H7 (cell line): ENCODE data around the gene NT5C1A. TPM values are rescaled to one million over a fixed set of nuclear protein-coding genes. Genes with fewer than 3 reads are reported as not detected.

Experiments used
- DNase-seq: peaks from one replicate; pipeline ENCODE4 v3.0.0; 2012
- H3K27me3 ChIP-seq: 2 replicates; pipeline ENCODE4 v1.6.0; 2011; ENCODE audit warnings: mild to moderate bottlenecking, low read length; ENCODE audit not compliant: control insufficient read depth, insufficient read depth
- H3K36me3 ChIP-seq: replicated peaks from 2 replicates; pipeline ENCODE4 v1.5.1; 2011; ENCODE audit warnings: low read length; ENCODE audit not compliant: control insufficient read depth, insufficient read depth
- H3K4me3 ChIP-seq: 2 replicates; pipeline ENCODE4 v1.5.1; 2011; ENCODE audit warnings: low read depth, mild to moderate bottlenecking, control low read depth, low read length, moderate library complexity; ENCODE audit not compliant: insufficient read depth
- total RNA-seq: library from RNA; depleted of rRNA; stranded (reverse); fragments of >200 nt; shearing (Covaris generic); gene quantifications from 2 replicates; pipeline ENCODE4 v1.2.3, GENCODE V29; 2014; rRNA removed

Gene NT5C1A
- not detected in 2 replicates for total RNA-seq

GRCh38 chr1:39671793-39672550 lies at the start of gene NT5C1A:
Gene NT5C1A, minus strand, starts transcription at chr1:39672107. Its CDS starts 69 bp downstream, at chr1:39672038.
- H3K4me3 ChIP-seq, result peak within 1 kb of the TSS; percentile 32
- H3K36me3 ChIP-seq, result no peaks in the 10 kb centered on the region
- H3K27me3 ChIP-seq, result peaks cover 91% of the 10 kb centered on the region
- peak; percentile 90 for DNase-seq

- H3K4me3 ChIP-seq, result no peak overlapping the region
- H3K27me3 ChIP-seq, result peaks cover 85% of the 10 kb centered on the region
- no peak for DNase-seq
- no peaks in the 10 kb centered on the region for H3K36me3 ChIP-seq
These were observed 49.8 kb upstream of the NT5C1A start for GRCh38 chr1:39721664-39722063.

- H3K4me3 ChIP-seq, result no peak overlapping the region
- no peak for DNase-seq
- peaks cover 87% of the 10 kb centered on the region for H3K27me3 ChIP-seq
- no peaks in the 10 kb centered on the region for H3K36me3 ChIP-seq
These were observed 48.4 kb upstream of the NT5C1A start for GRCh38 chr1:39720094-39720999.

GRCh38 chr1:39717809-39718208 lies 45.9 kb upstream of the NT5C1A start:
- H3K27me3 ChIP-seq, result peaks cover 91% of the 10 kb centered on the region
- H3K4me3 ChIP-seq, result no peak overlapping the region
- H3K36me3 ChIP-seq, result no peaks in the 10 kb centered on the region
- no peak for DNase-seq

- H3K36me3 ChIP-seq, result no peaks in the 10 kb centered on the region
- no peak overlapping the region for H3K4me3 ChIP-seq
- DNase-seq, result no peak
- H3K27me3 ChIP-seq, result peaks cover 96% of the 10 kb centered on the region
These were observed 41.6 kb upstream of the NT5C1A start for GRCh38 chr1:39713557-39713956.

GRCh38 chr1:39711966-39712340 lies 40.0 kb upstream of the NT5C1A start:
- Histone ChIP-seq H3K4me3 (no peak overlapping the region), H3K27me3 (peaks cover 97% of the 10 kb centered on the region), H3K36me3 (no peaks in the 10 kb centered on the region)
- DNase-seq, result peak; percentile 58

GRCh38 chr1:39711104-39711965 lies 39.4 kb upstream of the NT5C1A start:
- Histone ChIP-seq H3K36me3 (no peaks in the 10 kb centered on the region), H3K27me3 (peaks cover 97% of the 10 kb centered on the region), H3K4me3 (no peak overlapping the region)
- DNase-seq, result no peak

GRCh38 chr1:39707506-39707905 lies 35.6 kb upstream of the NT5C1A start:
- peaks cover 97% of the 10 kb centered on the region for H3K27me3 ChIP-seq
- H3K36me3 ChIP-seq, result no peaks in the 10 kb centered on the region

GRCh38 chr1:39704757-39705156 lies 32.9 kb upstream of the NT5C1A start:
- no peaks in the 10 kb centered on the region for H3K36me3 ChIP-seq
- DNase-seq, result no peak
- peaks cover 94% of the 10 kb centered on the region for H3K27me3 ChIP-seq
- no peak overlapping the region for H3K4me3 ChIP-seq

More at GRCh38 chr1:39707506-39707905, 35.6 kb upstream of the NT5C1A start:
- DNase-seq, result no peak
- H3K4me3 ChIP-seq, result no peak overlapping the region

- Histone ChIP-seq H3K36me3 (no peaks in the 10 kb centered on the region), H3K4me3 (peak overlapping the region; percentile 22), H3K27me3 (peaks cover 92% of the 10 kb centered on the region)
- no peak for DNase-seq
These were observed 29.1 kb upstream of the NT5C1A start for GRCh38 chr1:39701049-39701439.

GRCh38 chr1:39700348-39700747 lies 28.4 kb upstream of the NT5C1A start:
- Histone ChIP-seq H3K27me3 (peaks cover 90% of the 10 kb centered on the region), H3K4me3 (no peak overlapping the region), H3K36me3 (no peaks in the 10 kb centered on the region)
- no peak for DNase-seq

- H3K27me3 ChIP-seq, result peaks cover 91% of the 10 kb centered on the region
- no peak overlapping the region for H3K4me3 ChIP-seq
- DNase-seq, result no peak
- no peaks in the 10 kb centered on the region for H3K36me3 ChIP-seq
These were observed 27.5 kb upstream of the NT5C1A start for GRCh38 chr1:39699419-39699818.

- H3K4me3 ChIP-seq, result no peak overlapping the region
- peaks cover 91% of the 10 kb centered on the region for H3K27me3 ChIP-seq
- no peaks in the 10 kb centered on the region for H3K36me3 ChIP-seq
- DNase-seq, result no peak
These were observed 26.7 kb upstream of the NT5C1A start for GRCh38 chr1:39698568-39698967.

- DNase-seq, result no peak
- H3K4me3 ChIP-seq, result no peak overlapping the region
- no peaks in the 10 kb centered on the region for H3K36me3 ChIP-seq
- H3K27me3 ChIP-seq, result peaks cover 93% of the 10 kb centered on the region
These were observed 24.5 kb upstream of the NT5C1A start for GRCh38 chr1:39696448-39696847.
